Epithelial cell of umbilical artery (primary cell): Measurements from ENCODE around the gene KCNJ8. TPM values are rescaled to one million over a fixed set of nuclear protein-coding genes. Genes with fewer than 3 reads are reported as not detected.

Experiments
- total RNA-seq: library from RNA; depleted of rRNA; stranded (reverse); fragments of >200 nt; gene quantifications from 2 replicates; pipeline ENCODE4 v1.2.3, GENCODE V29; 2014

Gene KCNJ8
- total RNA-seq, result 0.15 TPM in 1 of 2 replicates, not detected in the other

GRCh38 chr12:21774358-21775132, at the start of gene KCNJ8:
Gene KCNJ8 (minus strand): TSS chr12:21774706. CDS start chr12:21773616, 1,090 bp downstream.

Other genes with a start within 250 kb of the KCNJ8 start
- gene SPX, start 248.4 kb downstream of the KCNJ8 start, total RNA-seq, result 0.32 TPM in 1 of 2 replicates, not detected in the other
- not detected in 2 replicates for gene GYS2, start 169.9 kb downstream of the KCNJ8 start, total RNA-seq
- gene LDHB, start 116.9 kb downstream of the KCNJ8 start, total RNA-seq, result 946 and 1,016 TPM in 2 replicates
- gene ABCC9, start 166.7 kb upstream of the KCNJ8 start, total RNA-seq, result under 0.01 and 0.15 TPM in 2 replicates